NOMO-1 treated with dmso at 0.1 percent for 144 hours (cell line): Measurements from ENCODE around the gene MAST1.
"Not testable (repeated sequence)": the region's sequence is repeated elsewhere in the genome, so short reads cannot be mapped to it uniquely, and the experiment has no call there.

Source experiments
- DNase-seq: peaks from one replicate; lab custom pipeline; 2025; ENCODE audit not compliant: unreplicated experiment; lab: John Stamatoyannopoulos, UW

The MAST1 gene

GRCh38 chr19:12800923-12801465 lies 37.3 kb upstream of the MAST1 start:
- DNase-seq, result no peak

- DNase-seq, result peak; percentile 51
These were observed 36.6 kb upstream of the MAST1 start, which contains the start of the genes PRDX2 and THSD8 for GRCh38 chr19:12801466-12802266. Gene PRDX2 (minus strand): TSS chr19:12801800. CDS start chr19:12801261, 539 bp downstream. Gene THSD8 (plus strand): TSS chr19:12802069. CDS start chr19:12802072, 3 bp downstream.

GRCh38 chr19:12802267-12803106 lies 35.8 kb upstream of the MAST1 start:
- DNase-seq, result no peak

GRCh38 chr19:12804051-12804450 lies 34.3 kb upstream of the MAST1 start:
- no peak for DNase-seq

- DNase-seq, result peak; percentile 90
These were observed 31.9 kb upstream of the MAST1 start, which contains the start of gene RNASEH2A for GRCh38 chr19:12806242-12807081. Gene RNASEH2A (plus strand): TSS chr19:12806584. CDS start chr19:12806674, 90 bp downstream.

GRCh38 chr19:12815088-12815487 lies 23.2 kb upstream of the MAST1 start:
- no peak for DNase-seq

- DNase-seq, result not testable (repeated sequence)
These were observed 21.1 kb upstream of the MAST1 start for GRCh38 chr19:12817188-12817587.

GRCh38 chr19:12817810-12818209 lies 20.5 kb upstream of the MAST1 start:
- DNase-seq, result not testable (repeated sequence)

GRCh38 chr19:12821761-12822160 lies 16.6 kb upstream of the MAST1 start:
- DNase-seq, result no peak

- DNase-seq, result no peak
These were observed 12.8 kb upstream of the MAST1 start for GRCh38 chr19:12825254-12826131.

- DNase-seq, result no peak
These were observed 9.8 kb upstream of the MAST1 start for GRCh38 chr19:12828494-12828893.

- no peak for DNase-seq
These were observed 4.9 kb upstream of the MAST1 start for GRCh38 chr19:12833418-12833737.

- DNase-seq, result no peak
These were observed 4.4 kb upstream of the MAST1 start for GRCh38 chr19:12833738-12834565.

GRCh38 chr19:12834566-12834943 lies 3.8 kb upstream of the MAST1 start, which contains the start of gene RTBDN:
Gene RTBDN (minus strand): TSS chr19:12834579. CDS start chr19:12829979, 4,600 bp downstream.
- no peak for DNase-seq

GRCh38 chr19:12834976-12835757 lies 3.1 kb upstream of the MAST1 start:
- DNase-seq, result no peak

- no peak for DNase-seq
These were observed 1.8 kb upstream of the MAST1 start for GRCh38 chr19:12836529-12836863.

GRCh38 chr19:12837225-12837624 lies 1.1 kb upstream of the MAST1 start:
- no peak for DNase-seq
